Osteocyte (in vitro differentiated cells): Measurements from ENCODE around the gene GPR12. TPM values are rescaled to one million over a fixed set of nuclear protein-coding genes. Genes with fewer than 3 reads are reported as not detected.

Experiments used
- DNase-seq: peaks from one replicate; pipeline ENCODE4 v3.0.0; 2021; ENCODE audit warnings: mixed read lengths; ENCODE audit not compliant: unreplicated experiment; ENCODE audit errors: extremely low spot score
- H3K27ac Mint-ChIP-seq: one replicate; pipeline ENCODE4 v1.8.0; 2021; ENCODE audit warnings: mild to moderate bottlenecking, mixed read lengths; ENCODE audit not compliant: unreplicated experiment
- H3K27me3 Mint-ChIP-seq: one replicate; pipeline ENCODE4 v1.8.0; 2021; ENCODE audit warnings: mixed read lengths; ENCODE audit not compliant: unreplicated experiment
- H3K36me3 Mint-ChIP-seq: one replicate; pipeline ENCODE4 v1.8.0; 2021; ENCODE audit warnings: mixed read lengths; ENCODE audit not compliant: unreplicated experiment
- H3K4me1 Mint-ChIP-seq: one replicate; pipeline ENCODE4 v1.8.0; 2021; ENCODE audit warnings: mixed read lengths; ENCODE audit not compliant: unreplicated experiment
- H3K4me3 Mint-ChIP-seq: one replicate; pipeline ENCODE4 v1.8.0; 2021; ENCODE audit warnings: mild to moderate bottlenecking, moderate library complexity, mixed read lengths; ENCODE audit not compliant: unreplicated experiment
- H3K9me3 Mint-ChIP-seq: one replicate; pipeline ENCODE4 v1.8.0; 2021; ENCODE audit warnings: mixed read lengths; ENCODE audit not compliant: unreplicated experiment
- total RNA-seq: library from RNA; stranded (reverse); gene quantifications from 2 replicates; pipeline ENCODE4 v1.2.1, GENCODE V29; 2021
- TF ChIP-seq, protein P1 (sequence below): fragments of 200-600 bp; sonication (generic); IDR thresholded peaks from 2 replicates; pipeline ENCODE4 v1.5.0; 2021; ENCODE audit warnings: antibody characterized with exemption, mild to moderate bottlenecking, moderate library complexity

Gene GPR12
- total RNA-seq, 1 donor from 2014 or later = not detected

DNA sequence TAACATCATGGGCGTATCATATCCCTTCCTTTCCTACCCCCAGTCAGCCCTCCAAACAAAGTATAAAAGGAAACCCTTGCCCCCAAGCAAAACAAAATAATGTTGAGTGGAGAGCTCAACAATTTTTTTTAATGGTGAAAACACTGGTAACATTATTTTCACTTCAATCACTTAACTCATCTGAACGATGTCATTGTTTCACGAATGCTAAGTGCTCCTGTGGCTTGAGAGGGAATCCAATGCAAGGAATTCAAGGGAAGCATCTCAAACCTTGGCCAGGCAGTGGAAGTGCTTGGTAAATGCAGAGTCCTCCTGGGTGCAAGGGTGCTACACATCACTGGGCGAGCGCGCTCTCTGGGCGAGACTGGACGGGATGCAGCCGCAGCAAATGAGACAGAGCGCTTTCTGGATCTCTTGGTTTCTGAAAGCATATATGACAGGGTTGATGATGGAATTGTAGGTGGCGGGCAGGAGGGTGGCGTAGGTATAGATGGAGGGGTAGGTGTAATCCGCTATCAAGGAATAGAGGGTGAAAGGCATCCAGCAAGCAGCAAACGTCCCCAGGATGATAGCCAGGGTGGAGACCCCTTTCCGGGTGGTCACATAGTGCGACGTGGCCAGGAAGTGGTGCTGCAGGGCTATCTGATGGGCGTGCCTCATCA is 2.0 kb downstream of the GPR12 start:
- TF ChIP-seq, protein P1, sequence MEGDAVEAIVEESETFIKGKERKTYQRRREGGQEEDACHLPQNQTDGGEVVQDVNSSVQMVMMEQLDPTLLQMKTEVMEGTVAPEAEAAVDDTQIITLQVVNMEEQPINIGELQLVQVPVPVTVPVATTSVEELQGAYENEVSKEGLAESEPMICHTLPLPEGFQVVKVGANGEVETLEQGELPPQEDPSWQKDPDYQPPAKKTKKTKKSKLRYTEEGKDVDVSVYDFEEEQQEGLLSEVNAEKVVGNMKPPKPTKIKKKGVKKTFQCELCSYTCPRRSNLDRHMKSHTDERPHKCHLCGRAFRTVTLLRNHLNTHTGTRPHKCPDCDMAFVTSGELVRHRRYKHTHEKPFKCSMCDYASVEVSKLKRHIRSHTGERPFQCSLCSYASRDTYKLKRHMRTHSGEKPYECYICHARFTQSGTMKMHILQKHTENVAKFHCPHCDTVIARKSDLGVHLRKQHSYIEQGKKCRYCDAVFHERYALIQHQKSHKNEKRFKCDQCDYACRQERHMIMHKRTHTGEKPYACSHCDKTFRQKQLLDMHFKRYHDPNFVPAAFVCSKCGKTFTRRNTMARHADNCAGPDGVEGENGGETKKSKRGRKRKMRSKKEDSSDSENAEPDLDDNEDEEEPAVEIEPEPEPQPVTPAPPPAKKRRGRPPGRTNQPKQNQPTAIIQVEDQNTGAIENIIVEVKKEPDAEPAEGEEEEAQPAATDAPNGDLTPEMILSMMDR = no peak
- Mint-ChIP-seq H3K27me3 (peaks cover 70% of the 10 kb centered on the region), H3K36me3 (no peaks in the 10 kb centered on the region), H3K9me3 (no peaks in the 10 kb centered on the region), H3K4me1 (peaks cover 8% of the 10 kb centered on the region), H3K4me3 (no peak overlapping the region), H3K27ac (no peak overlapping the region)
- no peak for DNase-seq

GRCh38 chr13:26756961-26757360 is 3.6 kb downstream of the GPR12 start:
- no peaks in the 10 kb centered on the region for H3K36me3 Mint-ChIP-seq
- no peaks in the 10 kb centered on the region for H3K9me3 Mint-ChIP-seq
- H3K27me3 Mint-ChIP-seq = peaks cover 62% of the 10 kb centered on the region
- no peak for DNase-seq
- TF ChIP-seq, protein P1 = no peak
- H3K4me1 Mint-ChIP-seq = peaks cover 8% of the 10 kb centered on the region
- H3K4me3 Mint-ChIP-seq = no peak overlapping the region
- no peak overlapping the region for H3K27ac Mint-ChIP-seq

GRCh38 chr13:26752671-26753070 is 7.9 kb downstream of the GPR12 start:
- no peaks in the 10 kb centered on the region for H3K9me3 Mint-ChIP-seq
- no peak overlapping the region for H3K27ac Mint-ChIP-seq
- H3K36me3 Mint-ChIP-seq = no peaks in the 10 kb centered on the region
- H3K4me3 Mint-ChIP-seq = no peak overlapping the region
- DNase-seq = no peak
- TF ChIP-seq, protein P1 = no peak
- no peaks in the 10 kb centered on the region for H3K4me1 Mint-ChIP-seq
- H3K27me3 Mint-ChIP-seq = peaks cover 37% of the 10 kb centered on the region

- DNase-seq = no peak
- Mint-ChIP-seq H3K9me3 (no peaks in the 10 kb centered on the region), H3K27me3 (peaks cover 40% of the 10 kb centered on the region), H3K4me1 (no peaks in the 10 kb centered on the region), H3K4me3 (no peak overlapping the region), H3K27ac (no peak overlapping the region), H3K36me3 (no peaks in the 10 kb centered on the region)
- TF ChIP-seq, protein P1 = no peak
Measured at GRCh38 chr13:26749905-26750304, 10.7 kb downstream of the GPR12 start.

DNA sequence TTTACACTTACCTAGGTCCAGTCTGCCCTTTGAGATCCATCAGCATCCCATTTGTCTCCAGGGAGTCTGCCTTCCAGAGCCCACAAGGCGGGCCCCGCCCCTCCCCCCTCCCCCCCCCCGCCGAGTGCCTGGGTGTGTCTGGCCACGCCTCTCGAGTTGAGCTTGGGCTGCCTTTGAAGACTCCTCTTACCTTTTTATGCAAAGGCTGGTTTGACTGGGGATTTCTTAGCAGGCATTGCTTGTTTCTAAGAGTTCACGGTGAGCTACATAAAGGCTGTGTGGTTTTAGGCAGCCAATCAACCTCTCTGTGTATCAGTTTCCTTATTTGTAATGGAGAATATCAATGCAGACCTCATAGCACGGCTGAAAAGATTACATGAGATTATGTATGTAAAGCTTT is 11.3 kb downstream of the GPR12 start:
- Mint-ChIP-seq H3K36me3 (no peaks in the 10 kb centered on the region), H3K9me3 (no peaks in the 10 kb centered on the region), H3K4me3 (no peak overlapping the region), H3K27ac (no peak overlapping the region), H3K27me3 (peaks cover 46% of the 10 kb centered on the region), H3K4me1 (no peaks in the 10 kb centered on the region)
- TF ChIP-seq, protein P1 = no peak
- no peak for DNase-seq
